ENCODE measurements around the gene SH3PXD2A. TPM values are rescaled to one million over a fixed set of nuclear protein-coding genes. Genes with fewer than 3 reads are reported as not detected.

SH3PXD2A gene
- total RNA-seq, 1 donor from 2014 or later: 67.3 TPM

DNA sequence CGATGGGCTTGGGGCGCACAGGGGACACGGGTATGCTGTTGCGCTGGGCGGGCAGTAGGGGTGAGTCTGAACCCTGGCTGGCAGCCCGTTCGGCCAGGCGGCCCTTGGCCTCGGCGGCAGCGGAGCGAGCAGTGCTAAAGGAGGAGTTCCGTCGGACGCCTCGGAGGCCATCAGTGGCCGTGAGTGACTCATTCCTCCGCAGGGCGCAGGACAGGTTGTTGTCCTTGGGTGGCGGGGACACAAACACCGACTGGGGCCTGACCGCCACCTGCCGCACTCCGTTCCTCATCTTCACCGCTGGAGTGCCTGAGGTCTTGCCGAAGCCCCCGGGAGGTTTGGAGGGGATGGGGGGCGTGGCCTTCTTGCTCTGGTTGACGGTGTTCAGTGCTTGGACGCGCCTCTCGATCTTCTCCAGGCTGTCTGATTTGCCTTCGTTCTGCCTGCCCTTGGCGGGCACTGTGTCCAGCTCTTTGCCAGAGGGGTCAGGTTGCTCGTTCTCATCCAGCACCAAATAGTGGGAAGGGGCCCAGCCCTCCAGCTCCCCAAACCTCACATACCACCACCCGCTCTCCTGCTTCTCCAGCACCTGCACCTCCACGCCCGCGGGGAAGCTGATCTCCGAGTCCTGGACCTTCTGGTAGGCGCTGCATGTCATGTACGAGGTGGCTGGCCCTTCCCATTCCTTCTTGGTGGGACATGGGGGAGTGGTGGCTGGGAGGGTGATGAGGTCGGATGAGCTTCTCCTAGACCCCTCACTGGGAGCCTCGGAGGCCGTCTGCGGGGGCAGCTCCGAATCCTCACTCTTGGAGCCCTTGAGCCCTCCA lies 253.1 kb downstream of the SH3PXD2A start:
- DNase-seq: no peak

GRCh38 chr10:103600956-103601569 lies 254.3 kb downstream of the SH3PXD2A start:
- DNase-seq: no peak

DNA sequence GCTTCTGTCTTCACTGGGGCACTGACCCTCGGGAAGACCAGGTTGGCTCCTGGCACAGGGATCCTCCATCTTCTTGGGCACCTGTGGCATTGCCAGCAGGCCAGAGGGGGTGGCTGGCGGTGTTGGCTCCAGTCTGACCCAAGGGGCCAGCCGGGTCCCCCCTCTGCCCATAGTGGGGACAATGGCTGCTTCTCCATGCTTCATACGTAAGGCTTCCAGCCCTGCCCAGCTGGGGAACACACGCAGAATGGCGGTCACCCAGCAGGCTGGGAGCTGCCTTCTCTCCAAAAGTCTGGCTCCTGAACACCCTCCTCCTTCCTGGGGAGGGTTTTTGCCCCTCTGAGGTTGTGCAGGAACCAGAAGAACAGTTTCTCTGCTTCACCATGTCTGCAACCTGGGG lies 255.1 kb downstream of the SH3PXD2A start:
- no peak for DNase-seq

- DNase-seq: no peak
Observed at GRCh38 chr10:103599907-103600306, 255.5 kb downstream of the SH3PXD2A start.

GRCh38 chr10:103599211-103599610 lies 256.2 kb downstream of the SH3PXD2A start:
- no peak for DNase-seq

GRCh38 chr10:103598654-103599115 lies 256.7 kb downstream of the SH3PXD2A start:
- DNase-seq: peak; percentile 87

- no peak for DNase-seq
Observed at GRCh38 chr10:103597003-103597402, 258.4 kb downstream of the SH3PXD2A start.

DNA sequence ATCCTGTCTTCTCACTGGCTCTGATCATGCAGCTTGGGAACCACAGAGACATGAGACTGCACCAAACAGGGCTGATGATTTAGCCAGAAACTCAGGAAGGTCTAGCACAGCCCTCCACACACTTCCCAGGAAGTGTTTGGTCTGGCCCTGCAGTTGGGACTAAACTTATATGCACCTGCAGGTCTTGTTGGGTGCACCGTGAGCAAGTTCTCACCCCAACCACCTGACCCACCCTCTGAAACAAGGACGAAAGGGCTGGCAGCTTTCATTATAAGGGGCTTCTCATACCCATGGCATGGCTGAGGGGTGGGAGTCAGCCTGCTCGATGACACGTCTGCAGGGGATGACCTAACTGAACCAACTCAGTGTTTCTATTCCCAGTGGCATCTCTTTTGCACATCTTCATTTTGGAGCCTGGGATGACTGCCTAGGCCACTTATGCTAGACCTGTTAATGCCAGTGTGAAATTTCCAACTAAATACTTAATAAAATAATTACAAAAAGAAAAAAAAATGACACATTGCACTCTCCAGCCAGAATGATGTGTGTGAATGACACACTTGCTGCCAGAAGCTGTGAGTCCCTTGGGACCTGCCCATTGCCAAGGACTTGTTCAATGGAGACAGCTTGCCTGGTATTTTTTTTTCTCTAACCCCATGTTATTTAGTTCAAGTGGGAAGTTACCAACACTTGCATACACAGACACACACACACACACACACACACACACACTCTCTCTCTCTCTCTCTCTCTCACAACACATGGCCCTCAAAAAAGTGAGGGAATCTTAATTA lies 259.2 kb downstream of the SH3PXD2A start:
- no peak for DNase-seq

DNA sequence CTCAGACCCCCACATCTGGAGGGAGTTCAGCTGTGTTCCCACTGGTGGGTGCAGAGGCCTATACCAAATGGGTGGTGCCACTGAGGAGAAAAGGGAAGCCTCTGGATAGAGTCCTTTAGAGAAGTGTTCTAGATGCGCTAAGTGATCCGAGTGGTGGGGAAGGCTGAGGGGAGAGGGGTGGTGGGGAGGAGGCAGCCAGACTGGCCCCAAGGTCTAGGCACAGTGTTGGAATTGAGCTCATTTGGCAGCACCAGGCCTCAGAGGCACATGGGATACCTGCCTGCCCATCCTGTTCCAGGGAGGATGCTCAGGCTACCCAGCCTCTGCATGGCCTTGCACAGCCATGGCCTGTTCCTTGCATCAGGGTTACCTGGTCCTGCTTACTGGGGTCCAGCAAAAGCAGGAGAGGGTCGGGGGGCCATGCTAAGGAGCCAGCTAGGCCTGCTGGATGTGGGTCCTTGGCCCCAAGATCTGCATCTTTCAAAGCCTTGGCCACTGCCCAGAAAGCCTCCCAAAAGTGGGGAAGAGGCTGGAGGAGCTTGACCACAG lies 262.3 kb downstream of the SH3PXD2A start:
- no peak for DNase-seq

DNA sequence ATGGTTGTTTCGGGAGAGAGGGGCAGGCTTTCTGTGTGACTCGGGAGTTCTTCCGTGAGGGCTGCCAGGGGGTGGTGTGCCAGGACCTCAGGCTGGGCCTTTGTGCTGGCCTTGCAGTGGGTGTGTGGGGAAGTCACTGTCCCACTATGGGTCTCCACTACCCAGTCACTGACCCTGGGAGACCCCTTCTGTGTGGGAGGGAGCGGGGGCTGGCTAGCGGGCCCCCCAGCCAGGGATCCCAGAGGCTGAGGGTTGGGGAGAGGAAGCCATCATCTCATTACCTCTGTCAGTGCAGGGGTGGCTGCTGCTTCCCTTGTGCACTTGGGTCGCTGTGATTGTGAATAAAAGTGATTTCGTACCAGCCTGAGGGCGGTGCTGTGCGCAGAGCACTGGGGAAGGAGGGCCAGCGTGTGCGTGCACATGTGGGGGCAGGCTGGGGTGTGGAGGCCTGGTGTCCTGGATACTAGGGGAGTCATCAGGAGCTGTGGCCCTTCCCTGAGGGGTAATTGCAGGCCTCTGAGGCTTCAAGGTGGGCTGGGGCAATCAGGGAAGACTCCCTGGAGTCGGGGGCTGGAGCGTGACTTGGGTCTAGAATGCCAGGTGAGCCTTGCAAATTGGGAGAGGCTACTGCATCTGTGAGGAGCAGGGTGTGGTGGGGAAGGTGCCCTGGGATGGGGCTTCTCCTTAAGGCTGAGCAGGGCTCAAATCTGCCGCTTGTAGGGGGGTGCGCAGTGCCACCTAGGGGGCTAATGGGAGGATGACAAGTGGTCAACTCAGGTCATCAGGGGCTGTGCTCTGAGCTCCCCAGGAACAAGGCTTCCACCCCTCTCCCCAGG lies 263.0 kb downstream of the SH3PXD2A start:
- peak; percentile 65 for DNase-seq

DNA sequence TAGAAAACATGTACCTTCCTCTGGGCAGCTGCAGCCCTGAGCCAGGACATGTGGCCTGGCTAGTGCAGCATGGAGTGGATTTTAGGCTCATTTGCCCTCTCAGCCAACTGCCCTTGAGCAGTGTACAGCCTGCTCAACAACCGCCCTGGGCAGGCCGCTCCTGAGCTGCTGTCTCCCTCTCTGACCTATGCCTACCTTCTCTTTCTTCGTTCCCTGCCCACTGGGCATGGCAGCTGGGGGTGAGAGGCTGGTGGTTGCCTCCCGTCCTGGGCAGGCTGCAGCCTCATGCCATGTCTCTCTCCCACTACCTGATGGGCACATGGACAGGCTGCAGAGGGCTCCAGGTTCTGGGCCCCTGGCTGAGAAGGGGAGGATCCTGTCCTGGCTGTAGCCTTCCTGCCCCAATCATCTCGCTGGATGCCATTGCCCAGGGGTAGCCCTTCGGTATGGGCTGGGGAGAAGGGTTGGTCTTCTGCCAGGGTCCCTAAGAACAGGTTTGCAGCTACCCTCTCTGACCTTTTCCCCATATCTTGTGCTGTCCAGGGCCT lies 264.6 kb downstream of the SH3PXD2A start:
- DNase-seq: no peak

GRCh38 chr10:103590060-103590459 lies 265.3 kb downstream of the SH3PXD2A start:
- no peak for DNase-seq

DNA sequence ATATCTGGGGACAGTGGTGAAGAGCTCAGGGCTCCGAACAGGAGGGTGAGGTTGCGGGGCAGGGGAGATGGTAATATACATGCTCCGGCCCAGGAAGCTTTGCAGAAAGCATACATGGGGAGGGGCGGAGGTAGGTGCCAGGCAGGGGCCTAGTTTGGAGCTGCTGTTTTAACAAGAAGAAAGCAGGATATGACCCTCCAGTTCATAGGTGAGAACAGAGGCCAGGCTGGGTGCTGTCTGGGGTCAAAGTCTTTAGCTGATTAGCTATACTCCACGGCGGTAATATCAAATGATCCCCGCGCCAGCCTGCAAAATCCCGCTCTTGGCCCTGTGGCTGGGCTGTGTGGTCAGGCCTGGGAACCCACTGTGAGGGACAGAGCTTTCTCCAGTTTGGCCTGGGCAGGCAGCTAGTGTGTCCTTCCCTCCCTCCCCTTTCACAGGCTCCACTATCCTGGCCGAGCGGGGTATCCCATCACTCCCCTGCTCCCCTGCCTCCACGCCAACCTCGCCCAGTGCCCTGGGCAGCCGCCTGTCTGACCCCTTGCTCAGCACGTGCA lies 266.2 kb downstream of the SH3PXD2A start:
- DNase-seq: no peak

- DNase-seq: no peak
Observed at GRCh38 chr10:103587073-103587472, 268.3 kb downstream of the SH3PXD2A start.

GRCh38 chr10:103585011-103585405 lies 270.4 kb downstream of the SH3PXD2A start:
- DNase-seq: no peak

GRCh38 chr10:103584216-103585010 lies 271.0 kb downstream of the SH3PXD2A start:
- peak; percentile 74 for DNase-seq

- no peak for DNase-seq
Observed at GRCh38 chr10:103583871-103584215, 271.5 kb downstream of the SH3PXD2A start.

- no peak for DNase-seq
Observed at GRCh38 chr10:103582331-103583123, 272.8 kb downstream of the SH3PXD2A start.

DNA sequence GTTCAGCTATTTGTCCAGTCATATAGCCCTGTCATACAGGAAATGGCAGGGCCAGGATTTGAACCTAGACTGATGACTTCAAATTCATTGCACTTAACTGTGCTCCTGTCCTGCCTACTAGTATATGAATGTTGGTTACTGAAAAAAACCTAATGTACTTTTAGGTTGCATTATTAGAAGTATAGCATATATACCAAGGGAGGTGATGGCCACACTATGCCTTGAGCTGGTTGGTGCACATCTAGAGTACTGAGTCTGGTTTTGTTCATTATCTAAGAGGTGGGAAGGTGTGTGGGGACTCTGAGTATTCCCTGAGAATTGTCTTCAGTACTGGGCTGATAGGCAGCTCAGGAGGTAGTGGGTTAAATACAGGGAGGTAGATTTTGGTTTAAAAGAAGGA lies 273.9 kb downstream of the SH3PXD2A start:
- DNase-seq: no peak
